ENCODE measurements around the gene NKX2-4.
A peak's percentile ranks its signal among the peaks of the same experiment; 100 is the strongest.

The NKX2-4 gene

GRCh38 chr20:21393166-21393565, 4.2 kb downstream of the NKX2-4 start:
- no peak for DNase-seq (ENCODE audit: low read depth)
- H3K4me3 ChIP-seq (ENCODE audit: low read length) = no peak overlapping the region

GRCh38 chr20:21391972-21392352, 5.4 kb downstream of the NKX2-4 start:
- peak overlapping the region; percentile 16 for H3K4me3 ChIP-seq (ENCODE audit: low read length)
- H3K27me3 ChIP-seq (replicated peaks; ENCODE audit: control insufficient read depth, insufficient read depth, low read length) = peaks cover 48% of the 10 kb centered on the region

More at GRCh38 chr20:21393166-21393565, 4.2 kb downstream of the NKX2-4 start:
- Histone ChIP-seq H3K27me3 (replicated peaks; ENCODE audit: control insufficient read depth, insufficient read depth, low read length) (peaks cover 58% of the 10 kb centered on the region), H3K9ac (ENCODE audit: low read length) (no peak overlapping the region), H3K9me3 (ENCODE audit: control insufficient read depth, low read length) (no peaks in the 10 kb centered on the region), H3K4me1 (ENCODE audit: control insufficient read depth, insufficient read depth, low read length) (peaks cover 25% of the 10 kb centered on the region), H3K36me3 (ENCODE audit: control insufficient read depth, insufficient read depth, low read length, severe bottlenecking) (peaks cover 11% of the 10 kb centered on the region)

DNA sequence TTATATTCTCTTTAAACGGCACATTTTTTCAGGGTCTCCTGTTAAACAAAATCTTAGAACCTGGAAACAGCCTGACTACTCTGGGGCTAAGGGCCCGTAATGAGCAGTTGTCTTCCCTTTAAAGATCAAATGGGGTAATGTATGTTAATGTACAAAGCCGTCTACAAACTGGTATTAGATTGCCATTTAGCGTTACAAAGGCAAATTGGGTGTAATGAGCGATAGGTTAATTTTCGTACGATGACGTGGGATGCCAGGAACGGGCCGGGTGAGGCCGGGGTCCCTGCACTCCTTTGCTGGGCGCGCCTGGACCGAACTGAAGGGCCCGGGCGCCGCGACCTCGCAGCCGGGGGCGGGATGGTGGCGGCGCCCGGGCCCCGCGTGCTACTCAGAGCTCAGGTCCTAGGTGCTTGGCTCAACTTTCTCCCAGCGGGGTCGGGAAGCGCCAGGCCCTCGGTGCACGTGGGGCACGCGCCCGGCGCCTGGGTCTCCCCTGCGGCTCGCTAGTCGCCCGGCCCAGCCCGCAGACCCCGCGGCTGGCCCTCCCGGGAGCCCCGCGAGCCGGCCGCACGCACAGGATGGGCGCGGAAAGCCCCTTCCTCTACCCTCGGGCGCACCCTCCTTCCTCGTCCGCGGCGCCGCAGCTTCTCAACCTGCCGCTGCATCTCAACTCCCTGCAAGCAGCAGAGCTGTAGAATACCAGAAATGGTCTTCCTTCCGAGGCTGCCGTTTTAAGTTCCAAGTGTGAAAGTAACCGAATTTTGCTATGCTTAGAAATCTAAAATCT, 5.9 kb downstream of the NKX2-4 start:
- Histone ChIP-seq H3K36me3 (ENCODE audit: control insufficient read depth, insufficient read depth, low read length, severe bottlenecking) (peaks cover 25% of the 10 kb centered on the region), H3K4me1 (ENCODE audit: control insufficient read depth, insufficient read depth, low read length) (peaks cover 27% of the 10 kb centered on the region), H3K4me3 (ENCODE audit: low read length) (peak overlapping the region; percentile 16), H3K9ac (ENCODE audit: low read length) (no peak overlapping the region), H3K27me3 (replicated peaks; ENCODE audit: control insufficient read depth, insufficient read depth, low read length) (peaks cover 47% of the 10 kb centered on the region), H3K9me3 (ENCODE audit: control insufficient read depth, low read length) (no peaks in the 10 kb centered on the region)
- DNase-seq (ENCODE audit: low read depth) = no peak

More at GRCh38 chr20:21391972-21392352, 5.4 kb downstream of the NKX2-4 start:
- Histone ChIP-seq H3K36me3 (ENCODE audit: control insufficient read depth, insufficient read depth, low read length, severe bottlenecking) (peaks cover 19% of the 10 kb centered on the region), H3K9me3 (ENCODE audit: control insufficient read depth, low read length) (no peaks in the 10 kb centered on the region), H3K9ac (ENCODE audit: low read length) (no peak overlapping the region), H3K4me1 (ENCODE audit: control insufficient read depth, insufficient read depth, low read length) (peaks cover 27% of the 10 kb centered on the region)
- DNase-seq (ENCODE audit: low read depth) = no peak

GRCh38 chr20:21390768-21391167, 6.6 kb downstream of the NKX2-4 start:
- H3K4me1 ChIP-seq (ENCODE audit: control insufficient read depth, insufficient read depth, low read length) = peaks cover 27% of the 10 kb centered on the region
- no peak for DNase-seq (ENCODE audit: low read depth)
- H3K4me3 ChIP-seq (ENCODE audit: low read length) = no peak overlapping the region
- peaks cover 31% of the 10 kb centered on the region for H3K36me3 ChIP-seq (ENCODE audit: control insufficient read depth, insufficient read depth, low read length, severe bottlenecking)
- H3K9ac ChIP-seq (ENCODE audit: low read length) = no peak overlapping the region
- H3K9me3 ChIP-seq (ENCODE audit: control insufficient read depth, low read length) = no peaks in the 10 kb centered on the region
- H3K27me3 ChIP-seq (replicated peaks; ENCODE audit: control insufficient read depth, insufficient read depth, low read length) = peaks cover 41% of the 10 kb centered on the region

GRCh38 chr20:21389368-21389767, 8.0 kb downstream of the NKX2-4 start:
- Histone ChIP-seq H3K27me3 (replicated peaks; ENCODE audit: control insufficient read depth, insufficient read depth, low read length) (peaks cover 27% of the 10 kb centered on the region), H3K36me3 (ENCODE audit: control insufficient read depth, insufficient read depth, low read length, severe bottlenecking) (peaks cover 37% of the 10 kb centered on the region)

GRCh38 chr20:21388566-21388965, 8.8 kb downstream of the NKX2-4 start:
- H3K4me1 ChIP-seq (ENCODE audit: control insufficient read depth, insufficient read depth, low read length) = peaks cover 27% of the 10 kb centered on the region
- no peaks in the 10 kb centered on the region for H3K9me3 ChIP-seq (ENCODE audit: control insufficient read depth, low read length)
- H3K27me3 ChIP-seq (replicated peaks; ENCODE audit: control insufficient read depth, insufficient read depth, low read length) = peaks cover 19% of the 10 kb centered on the region
- H3K9ac ChIP-seq (ENCODE audit: low read length) = peak overlapping the region; percentile 15
- H3K4me3 ChIP-seq (ENCODE audit: low read length) = peak overlapping the region; percentile 25
- no peak for DNase-seq (ENCODE audit: low read depth)
- peaks cover 45% of the 10 kb centered on the region for H3K36me3 ChIP-seq (ENCODE audit: control insufficient read depth, insufficient read depth, low read length, severe bottlenecking)

More at GRCh38 chr20:21389368-21389767, 8.0 kb downstream of the NKX2-4 start:
- H3K4me3 ChIP-seq (ENCODE audit: low read length) = no peak overlapping the region
- peak; percentile 73 for DNase-seq (ENCODE audit: low read depth)
- H3K9ac ChIP-seq (ENCODE audit: low read length) = no peak overlapping the region
- no peaks in the 10 kb centered on the region for H3K9me3 ChIP-seq (ENCODE audit: control insufficient read depth, low read length)
- peaks cover 27% of the 10 kb centered on the region for H3K4me1 ChIP-seq (ENCODE audit: control insufficient read depth, insufficient read depth, low read length)

GRCh38 chr20:21387528-21387927, 9.8 kb downstream of the NKX2-4 start:
- Histone ChIP-seq H3K9ac (ENCODE audit: low read length) (no peak overlapping the region), H3K4me1 (ENCODE audit: control insufficient read depth, insufficient read depth, low read length) (peaks cover 27% of the 10 kb centered on the region), H3K9me3 (ENCODE audit: control insufficient read depth, low read length) (no peaks in the 10 kb centered on the region), H3K4me3 (ENCODE audit: low read length) (no peak overlapping the region), H3K36me3 (ENCODE audit: control insufficient read depth, insufficient read depth, low read length, severe bottlenecking) (peaks cover 55% of the 10 kb centered on the region), H3K27me3 (replicated peaks; ENCODE audit: control insufficient read depth, insufficient read depth, low read length) (peaks cover 8% of the 10 kb centered on the region)
- no peak for DNase-seq (ENCODE audit: low read depth)

- DNase-seq (ENCODE audit: low read depth) = no peak
- Histone ChIP-seq H3K36me3 (ENCODE audit: control insufficient read depth, insufficient read depth, low read length, severe bottlenecking) (peaks cover 63% of the 10 kb centered on the region), H3K9me3 (ENCODE audit: control insufficient read depth, low read length) (no peaks in the 10 kb centered on the region), H3K4me3 (ENCODE audit: low read length) (no peak overlapping the region), H3K27me3 (replicated peaks; ENCODE audit: control insufficient read depth, insufficient read depth, low read length) (no peaks in the 10 kb centered on the region), H3K4me1 (ENCODE audit: control insufficient read depth, insufficient read depth, low read length) (peaks cover 21% of the 10 kb centered on the region), H3K9ac (ENCODE audit: low read length) (no peak overlapping the region)
These were observed 11.2 kb downstream of the NKX2-4 start for GRCh38 chr20:21386111-21386510.

DNA sequence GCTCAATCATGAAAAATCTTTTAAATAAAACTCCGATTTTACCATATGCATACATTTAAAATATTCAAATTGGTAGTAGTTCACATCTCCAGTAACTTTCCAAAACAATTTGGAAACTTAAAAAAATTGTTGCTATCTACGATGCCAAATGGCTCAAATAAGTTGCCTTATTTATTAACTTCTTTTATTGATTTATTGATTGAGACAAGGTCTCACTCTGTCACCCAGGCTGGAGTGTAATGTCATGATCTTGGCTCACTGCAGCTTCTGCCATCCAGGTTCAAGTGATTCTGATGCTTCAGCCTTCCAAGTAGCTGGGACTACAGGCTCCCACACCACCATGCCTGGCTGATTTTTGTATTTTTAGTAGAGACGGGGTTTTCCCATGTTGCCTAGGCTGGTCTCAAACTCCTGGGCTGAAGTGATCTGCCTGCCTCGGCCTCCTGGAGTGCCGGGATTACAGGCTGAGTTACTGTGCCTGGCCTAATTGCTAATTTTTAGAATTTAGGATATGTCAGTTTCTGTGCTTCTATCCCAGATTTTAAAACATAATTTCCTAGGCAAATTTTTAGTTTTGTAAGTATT, 12.9 kb downstream of the NKX2-4 start:
- Histone ChIP-seq H3K4me1 (ENCODE audit: control insufficient read depth, insufficient read depth, low read length) (peaks cover 14% of the 10 kb centered on the region), H3K4me3 (ENCODE audit: low read length) (no peak overlapping the region), H3K27me3 (replicated peaks; ENCODE audit: control insufficient read depth, insufficient read depth, low read length) (no peaks in the 10 kb centered on the region), H3K9me3 (ENCODE audit: control insufficient read depth, low read length) (no peaks in the 10 kb centered on the region), H3K9ac (ENCODE audit: low read length) (no peak overlapping the region), H3K36me3 (ENCODE audit: control insufficient read depth, insufficient read depth, low read length, severe bottlenecking) (peaks cover 57% of the 10 kb centered on the region)
- no peak for DNase-seq (ENCODE audit: low read depth)

GRCh38 chr20:21381619-21382018, 15.7 kb downstream of the NKX2-4 start:
- H3K4me3 ChIP-seq (ENCODE audit: low read length) = no peak overlapping the region
- H3K36me3 ChIP-seq (ENCODE audit: control insufficient read depth, insufficient read depth, low read length, severe bottlenecking) = peaks cover 49% of the 10 kb centered on the region
- no peak for DNase-seq (ENCODE audit: low read depth)
- H3K4me1 ChIP-seq (ENCODE audit: control insufficient read depth, insufficient read depth, low read length) = peaks cover 5% of the 10 kb centered on the region
- H3K9ac ChIP-seq (ENCODE audit: low read length) = no peak overlapping the region
- no peaks in the 10 kb centered on the region for H3K27me3 ChIP-seq (replicated peaks; ENCODE audit: control insufficient read depth, insufficient read depth, low read length)
- H3K9me3 ChIP-seq (ENCODE audit: control insufficient read depth, low read length) = no peaks in the 10 kb centered on the region

- H3K4me1 ChIP-seq (ENCODE audit: control insufficient read depth, insufficient read depth, low read length) = peaks cover 5% of the 10 kb centered on the region
- no peaks in the 10 kb centered on the region for H3K9me3 ChIP-seq (ENCODE audit: control insufficient read depth, low read length)
- H3K36me3 ChIP-seq (ENCODE audit: control insufficient read depth, insufficient read depth, low read length, severe bottlenecking) = peaks cover 40% of the 10 kb centered on the region
- no peak for DNase-seq (ENCODE audit: low read depth)
- H3K4me3 ChIP-seq (ENCODE audit: low read length) = no peak overlapping the region
- H3K27me3 ChIP-seq (replicated peaks; ENCODE audit: control insufficient read depth, insufficient read depth, low read length) = no peaks in the 10 kb centered on the region
- no peak overlapping the region for H3K9ac ChIP-seq (ENCODE audit: low read length)
These were observed 16.6 kb downstream of the NKX2-4 start for GRCh38 chr20:21380711-21381110.

Data from adipocyte (in vitro differentiated cells).